ENCODE measurements around the gene ATF7IP. TPM values are rescaled to one million over a fixed set of nuclear protein-coding genes. Genes with fewer than 3 reads are reported as not detected.
A peak's percentile ranks its signal among the peaks of the same experiment; 100 is the strongest.

The ATF7IP gene
- total RNA-seq, 1 donor from 2014 or later = 153 TPM

DNA sequence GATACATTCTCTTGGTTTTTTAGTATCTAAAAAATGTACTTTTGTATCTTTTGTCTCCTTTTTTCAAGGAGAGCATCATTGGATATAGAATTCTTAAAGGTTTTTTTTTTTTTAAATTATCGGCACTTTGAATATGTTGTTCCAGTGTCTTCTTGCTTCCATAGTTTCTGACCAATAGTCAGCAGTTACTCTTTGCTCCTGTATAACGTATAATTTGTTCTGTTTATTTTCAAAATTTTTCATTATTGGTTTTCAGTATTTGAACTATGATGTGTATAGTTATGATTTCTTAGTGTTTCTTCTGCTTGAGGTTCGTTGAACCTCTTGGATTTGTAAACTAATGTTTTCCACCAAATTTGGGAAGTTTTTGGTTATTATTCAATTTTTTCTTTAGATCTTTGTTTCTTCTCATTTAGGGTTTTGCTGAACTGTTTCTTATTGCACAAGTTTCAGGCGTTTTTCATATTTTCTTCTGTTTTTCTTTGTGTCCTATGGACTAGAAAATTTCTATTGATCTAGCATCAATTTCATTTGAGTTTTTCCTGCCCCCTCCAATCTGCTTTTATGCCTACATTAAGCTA, 108.3 kb downstream of the ATF7IP start:
- Mint-ChIP-seq H3K9me3 (ENCODE audit: unreplicated experiment) (peaks cover 7% of the 10 kb centered on the region), H3K36me3 (ENCODE audit: low read depth, unreplicated experiment) (peaks cover 58% of the 10 kb centered on the region), H3K27ac (ENCODE audit: unreplicated experiment) (no peak overlapping the region), H3K4me1 (ENCODE audit: unreplicated experiment) (no peaks in the 10 kb centered on the region), H3K27me3 (ENCODE audit: unreplicated experiment) (peaks cover 1% of the 10 kb centered on the region), H3K4me3 (ENCODE audit: unreplicated experiment) (no peak overlapping the region)
- no peak for DNase-seq (ENCODE audit: low spot score)
- TF ChIP-seq, protein P1, sequence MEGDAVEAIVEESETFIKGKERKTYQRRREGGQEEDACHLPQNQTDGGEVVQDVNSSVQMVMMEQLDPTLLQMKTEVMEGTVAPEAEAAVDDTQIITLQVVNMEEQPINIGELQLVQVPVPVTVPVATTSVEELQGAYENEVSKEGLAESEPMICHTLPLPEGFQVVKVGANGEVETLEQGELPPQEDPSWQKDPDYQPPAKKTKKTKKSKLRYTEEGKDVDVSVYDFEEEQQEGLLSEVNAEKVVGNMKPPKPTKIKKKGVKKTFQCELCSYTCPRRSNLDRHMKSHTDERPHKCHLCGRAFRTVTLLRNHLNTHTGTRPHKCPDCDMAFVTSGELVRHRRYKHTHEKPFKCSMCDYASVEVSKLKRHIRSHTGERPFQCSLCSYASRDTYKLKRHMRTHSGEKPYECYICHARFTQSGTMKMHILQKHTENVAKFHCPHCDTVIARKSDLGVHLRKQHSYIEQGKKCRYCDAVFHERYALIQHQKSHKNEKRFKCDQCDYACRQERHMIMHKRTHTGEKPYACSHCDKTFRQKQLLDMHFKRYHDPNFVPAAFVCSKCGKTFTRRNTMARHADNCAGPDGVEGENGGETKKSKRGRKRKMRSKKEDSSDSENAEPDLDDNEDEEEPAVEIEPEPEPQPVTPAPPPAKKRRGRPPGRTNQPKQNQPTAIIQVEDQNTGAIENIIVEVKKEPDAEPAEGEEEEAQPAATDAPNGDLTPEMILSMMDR (IDR thresholded peaks at IDR 0.05; ENCODE audit: unreplicated experiment) = no peak

DNA sequence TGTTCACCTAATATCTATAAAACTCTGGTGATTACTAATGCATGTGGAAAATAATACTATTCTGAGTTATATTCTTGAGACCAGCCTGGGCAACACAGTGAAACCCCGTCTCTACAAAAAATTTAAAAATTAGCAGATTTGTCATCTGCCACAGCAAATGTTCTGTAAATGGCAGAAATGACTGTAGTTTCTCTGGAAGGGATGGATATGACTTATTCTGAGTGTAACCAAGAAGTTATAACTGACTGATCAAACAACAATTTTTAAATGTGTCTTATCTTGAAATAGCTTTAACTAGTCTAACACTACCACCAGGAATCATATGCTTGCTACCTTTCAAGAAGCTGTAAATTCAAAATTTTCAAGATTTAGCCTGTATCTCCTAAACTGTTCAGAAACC, 113.5 kb downstream of the ATF7IP start:
- no peaks in the 10 kb centered on the region for H3K9me3 Mint-ChIP-seq (ENCODE audit: unreplicated experiment)
- no peak overlapping the region for H3K4me3 Mint-ChIP-seq (ENCODE audit: unreplicated experiment)
- H3K27me3 Mint-ChIP-seq (ENCODE audit: unreplicated experiment) = peaks cover 3% of the 10 kb centered on the region
- H3K4me1 Mint-ChIP-seq (ENCODE audit: unreplicated experiment) = no peaks in the 10 kb centered on the region
- DNase-seq (ENCODE audit: low spot score) = no peak
- TF ChIP-seq, protein P1 (IDR thresholded peaks at IDR 0.05; ENCODE audit: unreplicated experiment) = no peak
- H3K27ac Mint-ChIP-seq (ENCODE audit: unreplicated experiment) = no peak overlapping the region
- peaks cover 35% of the 10 kb centered on the region for H3K36me3 Mint-ChIP-seq (ENCODE audit: low read depth, unreplicated experiment)

DNA sequence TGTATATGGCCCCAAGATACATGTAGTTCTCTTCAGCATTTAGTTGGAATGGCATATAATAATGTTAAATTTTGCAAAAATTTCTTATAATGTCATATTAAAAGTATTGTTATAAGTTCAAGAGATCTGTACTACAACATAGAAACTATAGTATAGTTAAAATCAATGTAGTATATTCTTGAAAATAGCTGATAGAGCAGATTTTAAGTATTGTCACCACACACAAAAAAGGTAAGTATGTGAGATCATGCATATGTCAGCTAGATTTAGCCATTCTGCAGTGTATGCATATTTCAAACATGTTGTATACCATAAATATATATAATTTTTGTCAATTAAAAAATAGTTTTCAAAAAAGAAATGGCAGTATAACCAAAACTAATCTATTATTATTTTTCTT, 115.7 kb downstream of the ATF7IP start:
- Mint-ChIP-seq H3K27me3 (ENCODE audit: unreplicated experiment) (peaks cover 3% of the 10 kb centered on the region), H3K4me1 (ENCODE audit: unreplicated experiment) (no peaks in the 10 kb centered on the region), H3K4me3 (ENCODE audit: unreplicated experiment) (no peak overlapping the region), H3K27ac (ENCODE audit: unreplicated experiment) (no peak overlapping the region), H3K36me3 (ENCODE audit: low read depth, unreplicated experiment) (peaks cover 30% of the 10 kb centered on the region), H3K9me3 (ENCODE audit: unreplicated experiment) (no peaks in the 10 kb centered on the region)
- no peak for DNase-seq (ENCODE audit: low spot score)
- TF ChIP-seq, protein P1 (IDR thresholded peaks at IDR 0.05; ENCODE audit: unreplicated experiment) = no peak

DNA sequence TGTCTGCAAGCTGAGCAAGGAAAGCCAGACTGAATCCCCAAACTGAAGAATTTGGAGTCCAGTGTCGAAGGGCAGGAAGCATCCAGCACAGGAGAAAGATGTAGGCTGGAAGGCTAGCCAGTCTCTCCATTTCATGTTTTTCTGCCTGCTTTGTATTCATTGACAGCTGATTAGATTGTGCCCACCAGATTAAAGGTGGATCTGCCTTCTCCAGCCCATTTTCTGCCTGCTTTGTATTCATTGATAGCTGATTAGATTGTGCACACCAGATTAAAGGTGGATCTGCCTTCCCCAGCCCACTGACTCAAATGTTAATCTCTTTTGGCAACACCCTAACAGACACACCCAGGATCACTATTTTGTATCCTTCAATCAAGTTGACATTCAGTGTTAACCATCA, 116.9 kb downstream of the ATF7IP start:
- DNase-seq (ENCODE audit: low spot score) = no peak
- peaks cover 6% of the 10 kb centered on the region for H3K27me3 Mint-ChIP-seq (ENCODE audit: unreplicated experiment)
- TF ChIP-seq, protein P1 (IDR thresholded peaks at IDR 0.05; ENCODE audit: unreplicated experiment) = no peak
- peak overlapping the region; percentile 15 for H3K4me3 Mint-ChIP-seq (ENCODE audit: unreplicated experiment)
- peaks cover 40% of the 10 kb centered on the region for H3K36me3 Mint-ChIP-seq (ENCODE audit: low read depth, unreplicated experiment)
- no peaks in the 10 kb centered on the region for H3K9me3 Mint-ChIP-seq (ENCODE audit: unreplicated experiment)
- no peak overlapping the region for H3K27ac Mint-ChIP-seq (ENCODE audit: unreplicated experiment)
- no peaks in the 10 kb centered on the region for H3K4me1 Mint-ChIP-seq (ENCODE audit: unreplicated experiment)

- Mint-ChIP-seq H3K27ac (ENCODE audit: unreplicated experiment) (no peak overlapping the region), H3K4me1 (ENCODE audit: unreplicated experiment) (no peaks in the 10 kb centered on the region), H3K36me3 (ENCODE audit: low read depth, unreplicated experiment) (peaks cover 45% of the 10 kb centered on the region), H3K4me3 (ENCODE audit: unreplicated experiment) (peak overlapping the region; percentile 35), H3K9me3 (ENCODE audit: unreplicated experiment) (no peaks in the 10 kb centered on the region), H3K27me3 (ENCODE audit: unreplicated experiment) (peaks cover 6% of the 10 kb centered on the region)
- TF ChIP-seq, protein P1 (IDR thresholded peaks at IDR 0.05; ENCODE audit: unreplicated experiment) = no peak
- DNase-seq (ENCODE audit: low spot score) = no peak
These were observed 117.4 kb downstream of the ATF7IP start for GRCh38 chr12:14482886-14483285.
